ENCODE data around the gene C1orf210.

- TF ChIP-seq EZH2phosphoT487 (IDR thresholded peaks at IDR 0.05; ENCODE audit: insufficient read depth, low read depth): no peak
- no peak for TF ChIP-seq EZH2 (IDR thresholded peaks at IDR 0.05; ENCODE audit: insufficient read depth, poor library complexity, severe bottlenecking)
Observed at GRCh38 chr1:43286115-43286514, 734 bp upstream of the C1orf210 start.
